Measurements from ENCODE around the gene MUS81.

The MUS81 gene

DNA sequence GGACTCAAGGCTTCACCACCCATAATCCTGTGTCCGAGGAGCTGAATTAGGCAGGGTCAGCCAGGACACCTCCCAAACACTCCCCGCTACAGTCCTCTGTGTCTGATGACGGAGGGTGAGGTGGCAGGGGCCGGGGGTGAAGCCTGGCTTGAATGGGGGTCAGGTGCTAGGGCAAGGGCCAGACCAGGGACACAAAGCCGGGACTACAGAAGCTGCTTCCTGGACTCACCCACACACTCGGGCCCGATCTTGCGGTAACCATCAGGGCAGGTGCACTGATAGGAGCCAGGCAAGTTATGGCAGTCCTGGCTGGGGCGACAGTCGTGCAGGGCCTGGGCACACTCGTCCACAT, 10.1 kb downstream of the MUS81 start:
- no peak overlapping the region for H3K4me3 ChIP-seq (ENCODE audit: insufficient read depth, low read length, poor library complexity, severe bottlenecking)
- H3K27me3 ChIP-seq (ENCODE audit: low read length): no peaks in the 10 kb centered on the region
- H3K36me3 ChIP-seq (ENCODE audit: low read length): no peaks in the 10 kb centered on the region
- no peak overlapping the region for H3K9ac ChIP-seq (ENCODE audit: low read length)
- TF ChIP-seq EZH2phosphoT487 (conservative IDR thresholded peaks at IDR 0.05; ENCODE audit: low read length): no peak
- H3K9me2 ChIP-seq (replicated peaks; ENCODE audit: insufficient read depth, low read length): no peaks in the 10 kb centered on the region
- no peak overlapping the region for H3K27ac ChIP-seq (ENCODE audit: low read depth, low read length)
- no peaks in the 10 kb centered on the region for H4K20me1 ChIP-seq (ENCODE audit: low read depth, low read length)
- no peak overlapping the region for H3K4me2 ChIP-seq (ENCODE audit: low read depth, low read length, poor library complexity, severe bottlenecking)
- H2AFZ ChIP-seq (ENCODE audit: low read depth, low read length, severe bottlenecking): no peak overlapping the region
- no peaks in the 10 kb centered on the region for H3K79me2 ChIP-seq (ENCODE audit: insufficient read depth, low read length)
- H3F3A ChIP-seq (ENCODE audit: insufficient read depth): no peaks in the 10 kb centered on the region
- no peaks in the 10 kb centered on the region for H3K9me3 ChIP-seq (ENCODE audit: insufficient read depth, low read length)

DNA sequence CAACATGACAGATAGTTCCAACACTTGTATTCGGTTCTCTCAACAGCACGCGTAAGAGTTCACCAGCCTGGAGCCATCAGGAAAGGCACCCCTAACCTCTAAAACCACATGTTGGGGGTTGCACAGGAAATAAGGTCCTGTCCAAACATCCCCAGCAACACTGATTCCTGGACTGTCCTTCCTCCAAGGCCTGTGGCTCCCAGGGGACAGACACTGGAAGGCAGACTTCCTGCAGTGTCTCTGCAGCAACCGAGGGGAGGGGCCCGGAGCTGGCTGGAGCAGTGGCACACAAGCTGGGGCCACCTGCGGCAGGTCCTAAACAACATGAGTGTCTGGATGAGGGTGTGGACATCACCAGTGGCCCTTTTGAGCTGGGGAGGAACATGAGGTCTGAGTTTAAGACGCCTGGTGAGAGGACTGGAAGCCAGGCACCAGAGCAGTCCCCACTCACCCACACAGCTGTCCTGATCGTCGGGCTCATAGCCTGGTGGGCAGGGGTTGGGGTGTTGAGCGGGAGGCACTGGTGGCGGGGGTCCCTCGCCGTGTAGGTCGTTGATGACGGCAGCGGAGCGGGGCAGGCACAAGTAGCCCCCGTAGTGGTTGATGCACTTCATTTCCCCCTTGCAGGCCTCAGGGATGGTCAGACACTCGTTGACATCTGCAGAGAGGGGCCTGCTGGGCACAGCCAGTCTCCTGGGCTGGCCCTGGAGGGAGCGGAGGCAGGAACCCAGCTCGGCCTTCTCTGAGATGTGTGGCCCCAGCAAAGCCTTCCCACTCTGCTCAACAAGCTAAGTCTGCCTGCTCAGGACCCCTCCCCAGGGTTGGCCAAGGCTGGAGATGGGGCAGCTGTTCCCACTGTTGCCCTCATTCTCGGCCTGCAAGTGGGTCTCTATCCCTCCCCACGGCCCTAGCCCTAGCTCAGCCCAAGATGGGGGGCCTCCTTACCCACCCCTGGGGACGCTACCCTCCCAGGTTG, 10.8 kb downstream of the MUS81 start:
- Histone ChIP-seq H4K20me1 (ENCODE audit: low read depth, low read length) (no peaks in the 10 kb centered on the region), H3K36me3 (ENCODE audit: low read length) (no peaks in the 10 kb centered on the region), H3K27ac (ENCODE audit: low read depth, low read length) (no peak overlapping the region), H3K4me3 (ENCODE audit: insufficient read depth, low read length, poor library complexity, severe bottlenecking) (no peak overlapping the region), H3K9me2 (replicated peaks; ENCODE audit: insufficient read depth, low read length) (no peaks in the 10 kb centered on the region), H3K4me2 (ENCODE audit: low read depth, low read length, poor library complexity, severe bottlenecking) (no peak overlapping the region), H3F3A (ENCODE audit: insufficient read depth) (no peaks in the 10 kb centered on the region), H3K79me2 (ENCODE audit: insufficient read depth, low read length) (no peaks in the 10 kb centered on the region), H2AFZ (ENCODE audit: low read depth, low read length, severe bottlenecking) (no peak overlapping the region), H3K9ac (ENCODE audit: low read length) (no peak overlapping the region), H3K27me3 (ENCODE audit: low read length) (no peaks in the 10 kb centered on the region), H3K9me3 (ENCODE audit: insufficient read depth, low read length) (no peaks in the 10 kb centered on the region)
- TF ChIP-seq, protein P1, sequence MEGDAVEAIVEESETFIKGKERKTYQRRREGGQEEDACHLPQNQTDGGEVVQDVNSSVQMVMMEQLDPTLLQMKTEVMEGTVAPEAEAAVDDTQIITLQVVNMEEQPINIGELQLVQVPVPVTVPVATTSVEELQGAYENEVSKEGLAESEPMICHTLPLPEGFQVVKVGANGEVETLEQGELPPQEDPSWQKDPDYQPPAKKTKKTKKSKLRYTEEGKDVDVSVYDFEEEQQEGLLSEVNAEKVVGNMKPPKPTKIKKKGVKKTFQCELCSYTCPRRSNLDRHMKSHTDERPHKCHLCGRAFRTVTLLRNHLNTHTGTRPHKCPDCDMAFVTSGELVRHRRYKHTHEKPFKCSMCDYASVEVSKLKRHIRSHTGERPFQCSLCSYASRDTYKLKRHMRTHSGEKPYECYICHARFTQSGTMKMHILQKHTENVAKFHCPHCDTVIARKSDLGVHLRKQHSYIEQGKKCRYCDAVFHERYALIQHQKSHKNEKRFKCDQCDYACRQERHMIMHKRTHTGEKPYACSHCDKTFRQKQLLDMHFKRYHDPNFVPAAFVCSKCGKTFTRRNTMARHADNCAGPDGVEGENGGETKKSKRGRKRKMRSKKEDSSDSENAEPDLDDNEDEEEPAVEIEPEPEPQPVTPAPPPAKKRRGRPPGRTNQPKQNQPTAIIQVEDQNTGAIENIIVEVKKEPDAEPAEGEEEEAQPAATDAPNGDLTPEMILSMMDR (IDR thresholded peaks at IDR 0.05; ENCODE audit: insufficient read depth, low read length, poor library complexity, severe bottlenecking): no peak
- TF ChIP-seq EZH2phosphoT487 (conservative IDR thresholded peaks at IDR 0.05; ENCODE audit: low read length): no peak

DNA sequence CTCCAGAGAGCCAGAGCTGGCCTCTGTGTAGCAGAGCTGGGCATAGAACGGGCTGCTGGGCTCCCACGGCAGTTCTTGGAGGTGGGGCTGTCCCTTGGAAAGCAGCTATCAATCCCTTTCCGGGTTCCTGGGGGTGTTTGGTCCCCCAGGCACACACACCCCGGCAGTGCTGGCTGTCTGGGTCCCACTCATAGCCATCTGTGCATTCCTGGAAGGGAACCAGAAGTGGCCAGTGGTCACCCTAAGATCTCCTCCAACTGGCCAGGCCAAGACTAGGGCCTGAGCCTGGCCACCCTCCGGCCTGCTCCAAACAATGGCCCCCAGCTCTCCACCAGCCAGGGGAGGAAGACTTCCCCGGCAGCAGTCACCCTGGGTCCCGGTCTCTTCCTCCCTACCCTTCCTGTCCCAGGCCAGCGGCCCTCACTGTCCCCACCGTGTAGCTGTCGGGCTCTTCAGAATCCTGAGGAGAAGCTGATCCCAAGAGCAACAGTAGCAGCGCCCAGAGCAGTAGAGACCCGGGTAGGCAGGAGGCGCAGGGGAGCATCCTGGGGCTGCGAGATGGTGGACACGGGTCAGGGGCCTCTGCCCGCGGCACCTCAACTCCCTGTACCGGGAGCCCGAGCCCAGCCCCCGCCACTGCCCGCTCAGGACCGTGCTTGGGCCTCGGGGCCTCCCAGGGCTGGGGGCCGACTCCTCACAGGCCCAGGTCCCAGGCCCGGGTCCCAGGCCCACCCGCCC, 11.7 kb downstream of the MUS81 start:
- H2AFZ ChIP-seq (ENCODE audit: low read depth, low read length, severe bottlenecking): no peak overlapping the region
- no peaks in the 10 kb centered on the region for H3K27me3 ChIP-seq (ENCODE audit: low read length)
- H4K20me1 ChIP-seq (ENCODE audit: low read depth, low read length): no peaks in the 10 kb centered on the region
- H3K27ac ChIP-seq (ENCODE audit: low read depth, low read length): no peak overlapping the region
- no peaks in the 10 kb centered on the region for H3K9me3 ChIP-seq (ENCODE audit: insufficient read depth, low read length)
- H3K79me2 ChIP-seq (ENCODE audit: insufficient read depth, low read length): no peaks in the 10 kb centered on the region
- no peaks in the 10 kb centered on the region for H3K9me2 ChIP-seq (replicated peaks; ENCODE audit: insufficient read depth, low read length)
- no peaks in the 10 kb centered on the region for H3K36me3 ChIP-seq (ENCODE audit: low read length)
- no peak overlapping the region for H3K9ac ChIP-seq (ENCODE audit: low read length)
- no peak overlapping the region for H3K4me2 ChIP-seq (ENCODE audit: low read depth, low read length, poor library complexity, severe bottlenecking)
- TF ChIP-seq, protein P1 (IDR thresholded peaks at IDR 0.05; ENCODE audit: insufficient read depth, low read length, poor library complexity, severe bottlenecking): no peak
- no peak for TF ChIP-seq EZH2phosphoT487 (conservative IDR thresholded peaks at IDR 0.05; ENCODE audit: low read length)
- H3K4me3 ChIP-seq (ENCODE audit: insufficient read depth, low read length, poor library complexity, severe bottlenecking): no peak overlapping the region
- H3F3A ChIP-seq (ENCODE audit: insufficient read depth): no peaks in the 10 kb centered on the region
